HUES6 (cell line): ENCODE results near the gene ABCD3.

Experiments
- H3K27ac ChIP-seq: 2 replicates; pipeline ENCODE4 v1.7.0; 2013; ENCODE audit warnings: low read depth, mild to moderate bottlenecking, low read length, inconsistent platforms
- H3K27me3 ChIP-seq: 2 replicates; pipeline ENCODE4 v1.6.1; 2013; ENCODE audit warnings: low read length; ENCODE audit not compliant: control insufficient read depth, insufficient read depth
- H3K36me3 ChIP-seq: 2 replicates; pipeline ENCODE4 v1.6.1; 2013; ENCODE audit warnings: low read length; ENCODE audit not compliant: control insufficient read depth, insufficient read depth
- H3K4me1 ChIP-seq: 2 replicates; pipeline ENCODE4 v1.6.1; 2013; ENCODE audit warnings: low read length; ENCODE audit not compliant: control insufficient read depth, insufficient read depth
- H3K4me3 ChIP-seq: 2 replicates; pipeline ENCODE4 v1.5.1; 2013; ENCODE audit warnings: low read depth, low read length
- H3K9ac ChIP-seq: one replicate; pipeline ENCODE4 v1.6.1; 2013; ENCODE audit warnings: mild to moderate bottlenecking, low read length
- H3K9me3 ChIP-seq: 2 replicates; pipeline ENCODE4 v1.6.1; 2013; ENCODE audit warnings: low read depth, low read length; ENCODE audit not compliant: control insufficient read depth, insufficient read depth

The ABCD3 gene

GRCh38 chr1:94394247-94394646, 23.9 kb upstream of the ABCD3 start:
- no peaks in the 10 kb centered on the region for H3K36me3 ChIP-seq
- peaks cover 27% of the 10 kb centered on the region for H3K9me3 ChIP-seq
- H3K9ac ChIP-seq: no peak overlapping the region
- H3K4me1 ChIP-seq: peaks cover 23% of the 10 kb centered on the region
- H3K27me3 ChIP-seq: no peaks in the 10 kb centered on the region
- no peak overlapping the region; the same call in 1 of the 2 replicates for H3K27ac ChIP-seq
- H3K4me3 ChIP-seq: no peak overlapping the region

- peaks cover 23% of the 10 kb centered on the region for H3K4me1 ChIP-seq
- peak overlapping the region; percentile 27 for H3K9ac ChIP-seq
- no peaks in the 10 kb centered on the region for H3K36me3 ChIP-seq
- no peak overlapping the region for H3K4me3 ChIP-seq
- H3K27me3 ChIP-seq: no peaks in the 10 kb centered on the region
- peaks cover 18% of the 10 kb centered on the region for H3K9me3 ChIP-seq
- H3K27ac ChIP-seq: no peak overlapping the region
Observed at GRCh38 chr1:94395231-94395630, 23.0 kb upstream of the ABCD3 start.

- peak overlapping the region; percentile 27 for H3K9ac ChIP-seq
- peaks cover 23% of the 10 kb centered on the region for H3K4me1 ChIP-seq
- no peaks in the 10 kb centered on the region for H3K27me3 ChIP-seq
- peaks cover 12% of the 10 kb centered on the region; the same call in 1 of the 2 replicates for H3K9me3 ChIP-seq
- no peak overlapping the region for H3K4me3 ChIP-seq
- no peak overlapping the region for H3K27ac ChIP-seq
- H3K36me3 ChIP-seq: no peaks in the 10 kb centered on the region
Observed at GRCh38 chr1:94395748-94396309, 22.4 kb upstream of the ABCD3 start.

GRCh38 chr1:94396356-94397010, 21.7 kb upstream of the ABCD3 start:
- Histone ChIP-seq H3K4me3 (no peak overlapping the region), H3K27me3 (no peaks in the 10 kb centered on the region), H3K36me3 (no peaks in the 10 kb centered on the region), H3K4me1 (peaks cover 23% of the 10 kb centered on the region), H3K27ac (no peak overlapping the region), H3K9ac (no peak overlapping the region), H3K9me3 (peaks cover 7% of the 10 kb centered on the region; the same call in 1 of the 2 replicates)

GRCh38 chr1:94398356-94398755, 19.8 kb upstream of the ABCD3 start:
- Histone ChIP-seq H3K36me3 (no peaks in the 10 kb centered on the region), H3K27ac (no peak overlapping the region), H3K4me3 (no peak overlapping the region), H3K9me3 (no peaks in the 10 kb centered on the region), H3K9ac (no peak overlapping the region), H3K4me1 (peaks cover 23% of the 10 kb centered on the region), H3K27me3 (no peaks in the 10 kb centered on the region)

GRCh38 chr1:94399453-94399852, 18.7 kb upstream of the ABCD3 start:
- no peaks in the 10 kb centered on the region for H3K36me3 ChIP-seq
- H3K9ac ChIP-seq: no peak overlapping the region

GRCh38 chr1:94401206-94401605, 17.0 kb upstream of the ABCD3 start:
- H3K36me3 ChIP-seq: no peaks in the 10 kb centered on the region
- no peaks in the 10 kb centered on the region for H3K9me3 ChIP-seq
- no peaks in the 10 kb centered on the region for H3K27me3 ChIP-seq
- H3K4me3 ChIP-seq: no peak overlapping the region
- H3K9ac ChIP-seq: no peak overlapping the region
- H3K27ac ChIP-seq: no peak overlapping the region
- peaks cover 2% of the 10 kb centered on the region; the same call in 1 of the 2 replicates for H3K4me1 ChIP-seq

More at GRCh38 chr1:94399453-94399852, 18.7 kb upstream of the ABCD3 start:
- no peaks in the 10 kb centered on the region for H3K27me3 ChIP-seq
- H3K9me3 ChIP-seq: no peaks in the 10 kb centered on the region
- H3K27ac ChIP-seq: no peak overlapping the region
- H3K4me1 ChIP-seq: peaks cover 19% of the 10 kb centered on the region
- H3K4me3 ChIP-seq: no peak overlapping the region

GRCh38 chr1:94406446-94406845, 11.7 kb upstream of the ABCD3 start:
- Histone ChIP-seq H3K9me3 (no peaks in the 10 kb centered on the region), H3K27me3 (no peaks in the 10 kb centered on the region), H3K9ac (no peak overlapping the region), H3K36me3 (no peaks in the 10 kb centered on the region), H3K4me3 (no peak overlapping the region), H3K4me1 (no peaks in the 10 kb centered on the region), H3K27ac (no peak overlapping the region)

- H3K27ac ChIP-seq: no peak overlapping the region
- H3K4me1 ChIP-seq: no peaks in the 10 kb centered on the region
- no peak overlapping the region for H3K9ac ChIP-seq
- H3K36me3 ChIP-seq: no peaks in the 10 kb centered on the region
- no peaks in the 10 kb centered on the region for H3K9me3 ChIP-seq
- H3K4me3 ChIP-seq: no peak overlapping the region
- H3K27me3 ChIP-seq: no peaks in the 10 kb centered on the region
Observed at GRCh38 chr1:94408104-94408830, 9.9 kb upstream of the ABCD3 start.

- H3K4me1 ChIP-seq: no peaks in the 10 kb centered on the region
- no peak overlapping the region for H3K27ac ChIP-seq
- H3K9ac ChIP-seq: no peak overlapping the region
- H3K36me3 ChIP-seq: no peaks in the 10 kb centered on the region
- no peak overlapping the region for H3K4me3 ChIP-seq
- H3K9me3 ChIP-seq: no peaks in the 10 kb centered on the region
- H3K27me3 ChIP-seq: no peaks in the 10 kb centered on the region
Observed at GRCh38 chr1:94411237-94411636, 7.0 kb upstream of the ABCD3 start.

GRCh38 chr1:94413311-94413710, 4.9 kb upstream of the ABCD3 start:
- no peak overlapping the region for H3K27ac ChIP-seq
- no peaks in the 10 kb centered on the region for H3K27me3 ChIP-seq
- H3K9me3 ChIP-seq: no peaks in the 10 kb centered on the region
- H3K4me3 ChIP-seq: no peak overlapping the region
- H3K9ac ChIP-seq: no peak overlapping the region
- peaks cover 5% of the 10 kb centered on the region; the same call in 1 of the 2 replicates for H3K4me1 ChIP-seq
- H3K36me3 ChIP-seq: no peaks in the 10 kb centered on the region
